K562 (cell line): ENCODE results near the gene ARMH1. TPM values are rescaled to one million over a fixed set of nuclear protein-coding genes. Genes with fewer than 3 reads are reported as not detected.
A peak's percentile ranks its signal among the peaks of the same experiment; 100 is the strongest.

Experiments used
- ATAC-seq: fragments of 200-7000 bp; cut with Tn5 transposase; 3 replicates; pipeline ENCODE4 v1.9.1; 2020; ENCODE audit warnings: moderate library complexity
- BruUV-seq: library from RNA; stranded (reverse); fragments of 400-500 nt; replicated peaks from 2 replicates; lab custom pipeline; 2021; lab: Mats Ljungman, UMichigan
- CTCF ChIA-PET: fragments of 300-600 bp; formaldehyde crosslinking; extraction: SDS; loops from one replicate; lab custom pipeline; 2021; ENCODE audit warnings: low intra/inter-chr PET ratio; lab: Yijun Ruan, JAX
- POLR2A ChIA-PET: fragments of 300-600, 350-650 bp; sonication (Branson Sonifier 250); formaldehyde crosslinking; extraction: SDS; loops from one replicate; lab custom pipeline; 2021; ENCODE audit warnings: antibody characterized with exemption, inconsistent platforms; lab: Yijun Ruan, JAX
- DNase-seq, 4 experiments: peaks; one replicate each; pipeline versions ENCODE4 v3.0.0 to v3.0.0-alpha.2; 2011 to 2018; ENCODE audit warnings: low spot score in 3 of 4, mixed read lengths in 3 of 4; ENCODE audit errors: extremely low read depth in 1 of 4
- FAIRE-seq: peaks from 2 replicates; lab custom pipeline; 2011; peaks lifted over from hg19 to GRCh38; lab: Jason Lieb, UNC
- H2AFZ ChIP-seq: 2 replicates; pipeline ENCODE4 v1.6.0; 2011; ENCODE audit warnings: low read depth, low read length, control low read depth, inconsistent platforms
- H3K27ac ChIP-seq: fragments of 200-600 bp; 3 replicates; pipeline ENCODE4 v1.8.0; 2011; ENCODE audit warnings: low read depth, mild to moderate bottlenecking, control low read depth, inconsistent platforms, low read length, moderate library complexity, mixed read lengths; ENCODE audit errors: extremely low read depth
- H3K27me3 ChIP-seq, 2 experiments: fragments of 300-600 bp in 1 of 2; 2 replicates in 1 of 2; 3 replicates in 1 of 2; pipeline versions ENCODE4 v1.6.0 to v1.8.0; 2011; ENCODE audit warnings: inconsistent platforms in 2 of 2, low read length in 2 of 2, mild to moderate bottlenecking in 1 of 2, mixed read lengths in 1 of 2, moderate library complexity in 1 of 2; ENCODE audit not compliant: control insufficient read depth in 2 of 2, insufficient read depth in 2 of 2
- H3K36me3 ChIP-seq: fragments of 300-600 bp; 3 replicates; pipeline ENCODE4 v1.8.0; 2011; ENCODE audit warnings: mild to moderate bottlenecking, low read length, inconsistent platforms; ENCODE audit not compliant: control insufficient read depth, insufficient read depth
- H3K4me1 ChIP-seq, 2 experiments: fragments of 200-600 bp in 1 of 2; replicated peaks in 1 of 2; 2 replicates in 1 of 2; 3 replicates in 1 of 2; pipeline versions ENCODE4 v1.5.1 to v1.8.0; 2011; ENCODE audit warnings: inconsistent platforms in 2 of 2, low read length in 2 of 2, mild to moderate bottlenecking in 1 of 2, mixed read lengths in 1 of 2, moderate library complexity in 1 of 2; ENCODE audit not compliant: control insufficient read depth in 2 of 2, insufficient read depth in 2 of 2
- H3K4me2 ChIP-seq: 2 replicates; pipeline ENCODE4 v1.6.1; 2011; ENCODE audit warnings: low read length, control low read depth, inconsistent platforms, mixed read lengths; ENCODE audit not compliant: insufficient read depth
- H3K4me3 ChIP-seq: fragments of 200-600 bp; sonication (generic), shearing (Covaris generic); 2 replicates; pipeline ENCODE4 v1.5.1; 2016; ENCODE audit warnings: control low read depth, inconsistent platforms
- H3K79me2 ChIP-seq: fragments of 200-600 bp; 3 replicates; pipeline ENCODE4 v1.8.0; 2011; ENCODE audit warnings: low read length, inconsistent platforms; ENCODE audit not compliant: control insufficient read depth, insufficient read depth
- H3K9ac ChIP-seq, 2 experiments: 2 replicates each; pipeline versions ENCODE4 v1.6.0 to v1.6.1; 2011; ENCODE audit warnings: low read depth in 2 of 2, low read length in 2 of 2, control low read depth in 1 of 2, inconsistent platforms in 1 of 2, mild to moderate bottlenecking in 1 of 2, mixed read lengths in 1 of 2; ENCODE audit not compliant: insufficient read depth in 1 of 2
- H3K9me1 ChIP-seq: one replicate; pipeline ENCODE4 v1.6.0; 2011; ENCODE audit warnings: inconsistent platforms, mild to moderate bottlenecking, low read length, moderate library complexity; ENCODE audit not compliant: control insufficient read depth, insufficient read depth
- H3K9me3 ChIP-seq: replicated peaks from 2 replicates; pipeline ENCODE4 v1.5.1; 2011; ENCODE audit warnings: low read depth, low read length, inconsistent platforms; ENCODE audit not compliant: control insufficient read depth, insufficient read depth
- H4K20me1 ChIP-seq: replicated peaks from 2 replicates; pipeline ENCODE4 v1.6.1; 2011; ENCODE audit warnings: low read length, inconsistent platforms, mixed read lengths; ENCODE audit not compliant: control insufficient read depth, insufficient read depth
- SPI1 ChIP-seq: IDR thresholded peaks from 2 replicates; pipeline ENCODE4 v1.6.1; 2011; ENCODE audit warnings: low read depth, low read length, control low read depth, borderline replicate concordance
- WGBS: fragments of 100-300 bp; shearing (Covaris generic); methylation state at CpG from one replicate; pipeline ENCODE4 v1.1.6; 2016; ENCODE audit warnings: low coverage, mixed read lengths; ENCODE audit not compliant: insufficient coverage; ENCODE audit errors: missing lambda C conversion rate; 5-methylcytosine and 5-hydroxymethylcytosine counted together
- in situ Hi-C: fragments of 300-500 bp; cut with MboI; formaldehyde crosslinking; loops from 4 replicates; pipeline ENCODE4 v1.15.0; 2018; ENCODE audit warnings: inconsistent platforms, mixed read lengths
- intact Hi-C: fragments of 100-400 bp; cut with micrococcal nuclease; formaldehyde crosslinking; loops from 2 replicates; pipeline ENCODE4 v1.14.2; 2022
- polyA plus RNA-seq, 8 experiments: library from polyadenylated mRNA; depleted of rRNA in 4 of 8; stranded (reverse) in 5 of 8; unstranded in 3 of 8; fragments of >200 nt; fragmentation: Nextera tagmentation in 2 of 8; fragmentation: Illumina TruSeq in 1 of 8; extraction: Ambion mirVana in 2 of 8; extraction: Trizol in 1 of 8; gene quantifications; 2 replicates each; pipeline versions ENCODE4 v1.2.1 to v1.2.3, GENCODE V29; 2011 to 2014; ENCODE audit warnings: inconsistent platforms in 1 of 8, missing spikeins in 1 of 8
- total RNA-seq, 7 experiments: library from RNA; depleted of rRNA in 6 of 7; stranded (reverse); fragments of >200 nt in 6 of 7; fragmentation: Illumina TruSeq in 2 of 7; extraction: Trizol in 2 of 7; gene quantifications; 2 replicates each; pipeline versions ENCODE4 v1.2.1 to v1.2.3, GENCODE V29; 2011 to 2021; ENCODE audit warnings: low replicate concordance in 1 of 7
- TF ChIP-seq, protein P1 (sequence below): sonication (generic); formaldehyde crosslinking; IDR thresholded peaks from 2 replicates; pipeline ENCODE4 v1.8.0; 2023; ENCODE audit warnings: mild to moderate bottlenecking, missing genetic modification reagents
- TF ChIP-seq, protein P2 (sequence below), 3 experiments: IDR thresholded peaks in 2 of 3; conservative IDR thresholded peaks in 1 of 3; 2 replicates each; pipeline ENCODE4 v1.5.1; 2011 to 2012; ENCODE audit warnings: low read length in 3 of 3, mild to moderate bottlenecking in 3 of 3, control low read depth in 2 of 3, improper control_type of control experiment in 1 of 3, inconsistent platforms in 1 of 3, low read depth in 1 of 3, mixed read lengths in 1 of 3, moderate library complexity in 1 of 3; ENCODE audit not compliant: insufficient read depth in 2 of 3

The ARMH1 gene
- total and polyA plus RNA-seq, 9 of the 15 experiments (the other 6 are each of a cell fraction or from before 2014, with no cell fraction given), result 0.41 TPM; not detected in 8

DNA sequence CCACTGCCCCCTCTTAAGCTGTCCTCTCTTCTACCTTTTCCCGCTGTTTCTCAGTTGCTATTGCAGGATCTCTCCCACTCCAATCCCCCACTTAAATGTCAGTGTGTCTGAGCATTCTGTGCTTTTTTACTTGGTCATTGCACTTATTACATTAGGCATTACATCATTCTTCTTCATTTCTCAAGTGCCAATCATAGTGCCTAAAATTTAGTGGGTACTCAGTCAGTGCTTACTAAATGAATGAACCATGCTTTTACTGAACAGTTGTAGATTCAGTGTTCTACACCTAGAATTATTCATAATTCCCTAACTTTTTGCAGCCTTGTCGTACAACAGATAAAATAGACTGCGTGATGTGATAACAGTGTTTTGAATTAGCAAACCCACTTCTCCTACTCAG is 19.4 kb downstream of the ARMH1 start (continued):
- TF ChIP-seq SPI1, result no peak
- TF ChIP-seq, all 486 proteins: peak for 14

DNA sequence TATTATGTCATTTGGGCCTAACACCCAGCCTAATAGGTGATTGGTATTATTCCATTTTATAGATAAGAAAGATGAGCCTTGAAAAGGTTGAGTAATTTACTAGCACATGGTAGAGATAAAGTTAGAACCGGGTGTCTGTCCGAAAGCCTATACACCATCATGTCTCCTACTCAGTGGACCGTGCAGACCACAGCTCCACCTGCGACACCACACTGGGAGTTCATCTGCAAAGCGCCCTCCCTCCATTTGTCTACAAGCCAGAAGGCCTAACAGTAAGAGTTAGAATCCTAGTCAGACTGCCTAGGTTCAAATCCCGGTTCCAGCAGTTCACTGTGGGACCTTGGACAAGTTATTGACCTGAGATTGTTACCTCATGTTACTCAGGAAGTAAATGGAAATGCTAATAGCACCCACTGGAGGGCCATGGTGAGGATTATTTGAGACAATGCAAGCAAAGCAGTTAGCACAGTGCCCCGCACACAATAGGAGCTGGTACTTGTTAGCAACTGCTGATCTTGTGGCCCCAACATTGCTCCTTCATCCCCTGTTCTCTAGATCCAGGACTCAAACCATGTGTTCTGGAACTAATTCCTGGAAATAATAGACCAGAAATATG is 20.5 kb downstream of the ARMH1 start:
- peak; percentile 26; the same call in 1 of the 3 replicates for ATAC-seq
- no peak overlapping the region for H3K27ac ChIP-seq
- no peaks in the 10 kb centered on the region for H3K9me3 ChIP-seq
- H3K4me1 ChIP-seq, result no peaks in the 10 kb centered on the region
- in situ Hi-C loops, result no loop called here
- FAIRE-seq, result no peak
- no peak for DNase-seq
- H3K4me2 ChIP-seq, result no peak overlapping the region
- peaks cover 13 to 26% of the 10 kb centered on the region in 2 experiments; a peak in 4 of 5 replicates for H3K27me3 ChIP-seq
- H3K4me3 ChIP-seq, result no peak overlapping the region
- POLR2A ChIA-PET, result interaction anchor here (0.6 to 3.7 kb wide), 4 partner anchors 12 to 57 kb away, joined by 3 to 28 read pairs (median 6); no protein-coding TSS in a partner anchor
- H2AFZ ChIP-seq, result 0 out of 2 replicates have a peak overlapping the region, but pooled peaks have one; percentile 21
- no peaks in the 10 kb centered on the region for H4K20me1 ChIP-seq
- no peaks in the 10 kb centered on the region for H3K9me1 ChIP-seq
- CTCF ChIA-PET, result no interaction called here
- intact Hi-C loops, result no loop called here
- 25% methylated on average over 7 of the region's 7 CpGs for whole genome bisulfite sequencing
- BruUV-seq, result no TSS peak
- no peak overlapping the region for H3K9ac ChIP-seq
- no peaks in the 10 kb centered on the region for H3K36me3 ChIP-seq
- no peaks in the 10 kb centered on the region for H3K79me2 ChIP-seq
- TF ChIP-seq, protein P1, sequence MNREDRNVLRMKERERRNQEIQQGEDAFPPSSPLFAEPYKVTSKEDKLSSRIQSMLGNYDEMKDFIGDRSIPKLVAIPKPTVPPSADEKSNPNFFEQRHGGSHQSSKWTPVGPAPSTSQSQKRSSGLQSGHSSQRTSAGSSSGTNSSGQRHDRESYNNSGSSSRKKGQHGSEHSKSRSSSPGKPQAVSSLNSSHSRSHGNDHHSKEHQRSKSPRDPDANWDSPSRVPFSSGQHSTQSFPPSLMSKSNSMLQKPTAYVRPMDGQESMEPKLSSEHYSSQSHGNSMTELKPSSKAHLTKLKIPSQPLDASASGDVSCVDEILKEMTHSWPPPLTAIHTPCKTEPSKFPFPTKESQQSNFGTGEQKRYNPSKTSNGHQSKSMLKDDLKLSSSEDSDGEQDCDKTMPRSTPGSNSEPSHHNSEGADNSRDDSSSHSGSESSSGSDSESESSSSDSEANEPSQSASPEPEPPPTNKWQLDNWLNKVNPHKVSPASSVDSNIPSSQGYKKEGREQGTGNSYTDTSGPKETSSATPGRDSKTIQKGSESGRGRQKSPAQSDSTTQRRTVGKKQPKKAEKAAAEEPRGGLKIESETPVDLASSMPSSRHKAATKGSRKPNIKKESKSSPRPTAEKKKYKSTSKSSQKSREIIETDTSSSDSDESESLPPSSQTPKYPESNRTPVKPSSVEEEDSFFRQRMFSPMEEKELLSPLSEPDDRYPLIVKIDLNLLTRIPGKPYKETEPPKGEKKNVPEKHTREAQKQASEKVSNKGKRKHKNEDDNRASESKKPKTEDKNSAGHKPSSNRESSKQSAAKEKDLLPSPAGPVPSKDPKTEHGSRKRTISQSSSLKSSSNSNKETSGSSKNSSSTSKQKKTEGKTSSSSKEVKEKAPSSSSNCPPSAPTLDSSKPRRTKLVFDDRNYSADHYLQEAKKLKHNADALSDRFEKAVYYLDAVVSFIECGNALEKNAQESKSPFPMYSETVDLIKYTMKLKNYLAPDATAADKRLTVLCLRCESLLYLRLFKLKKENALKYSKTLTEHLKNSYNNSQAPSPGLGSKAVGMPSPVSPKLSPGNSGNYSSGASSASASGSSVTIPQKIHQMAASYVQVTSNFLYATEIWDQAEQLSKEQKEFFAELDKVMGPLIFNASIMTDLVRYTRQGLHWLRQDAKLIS (CRISPR knock-in tag), result no peak
- TF ChIP-seq, protein P2, sequence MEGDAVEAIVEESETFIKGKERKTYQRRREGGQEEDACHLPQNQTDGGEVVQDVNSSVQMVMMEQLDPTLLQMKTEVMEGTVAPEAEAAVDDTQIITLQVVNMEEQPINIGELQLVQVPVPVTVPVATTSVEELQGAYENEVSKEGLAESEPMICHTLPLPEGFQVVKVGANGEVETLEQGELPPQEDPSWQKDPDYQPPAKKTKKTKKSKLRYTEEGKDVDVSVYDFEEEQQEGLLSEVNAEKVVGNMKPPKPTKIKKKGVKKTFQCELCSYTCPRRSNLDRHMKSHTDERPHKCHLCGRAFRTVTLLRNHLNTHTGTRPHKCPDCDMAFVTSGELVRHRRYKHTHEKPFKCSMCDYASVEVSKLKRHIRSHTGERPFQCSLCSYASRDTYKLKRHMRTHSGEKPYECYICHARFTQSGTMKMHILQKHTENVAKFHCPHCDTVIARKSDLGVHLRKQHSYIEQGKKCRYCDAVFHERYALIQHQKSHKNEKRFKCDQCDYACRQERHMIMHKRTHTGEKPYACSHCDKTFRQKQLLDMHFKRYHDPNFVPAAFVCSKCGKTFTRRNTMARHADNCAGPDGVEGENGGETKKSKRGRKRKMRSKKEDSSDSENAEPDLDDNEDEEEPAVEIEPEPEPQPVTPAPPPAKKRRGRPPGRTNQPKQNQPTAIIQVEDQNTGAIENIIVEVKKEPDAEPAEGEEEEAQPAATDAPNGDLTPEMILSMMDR (IDR thresholded peaks at IDR 0.05 in 2 of 3, conservative IDR thresholded peaks at IDR 0.05 in 1 of 3; ENCODE audit: insufficient read depth in 2 of 3, low read depth in 1 of 3, low read length in 3 of 3), result 0 out of 6 replicates have a peak, but pooled peaks of 1 of the 3 experiments have one; percentile 6
